ENCODE data around the gene BRINP1. TPM values are rescaled to one million over a fixed set of nuclear protein-coding genes. Genes with fewer than 3 reads are reported as not detected.

Gene BRINP1
- total RNA-seq, 1 experiment from 2014 or later, result not detected

DNA sequence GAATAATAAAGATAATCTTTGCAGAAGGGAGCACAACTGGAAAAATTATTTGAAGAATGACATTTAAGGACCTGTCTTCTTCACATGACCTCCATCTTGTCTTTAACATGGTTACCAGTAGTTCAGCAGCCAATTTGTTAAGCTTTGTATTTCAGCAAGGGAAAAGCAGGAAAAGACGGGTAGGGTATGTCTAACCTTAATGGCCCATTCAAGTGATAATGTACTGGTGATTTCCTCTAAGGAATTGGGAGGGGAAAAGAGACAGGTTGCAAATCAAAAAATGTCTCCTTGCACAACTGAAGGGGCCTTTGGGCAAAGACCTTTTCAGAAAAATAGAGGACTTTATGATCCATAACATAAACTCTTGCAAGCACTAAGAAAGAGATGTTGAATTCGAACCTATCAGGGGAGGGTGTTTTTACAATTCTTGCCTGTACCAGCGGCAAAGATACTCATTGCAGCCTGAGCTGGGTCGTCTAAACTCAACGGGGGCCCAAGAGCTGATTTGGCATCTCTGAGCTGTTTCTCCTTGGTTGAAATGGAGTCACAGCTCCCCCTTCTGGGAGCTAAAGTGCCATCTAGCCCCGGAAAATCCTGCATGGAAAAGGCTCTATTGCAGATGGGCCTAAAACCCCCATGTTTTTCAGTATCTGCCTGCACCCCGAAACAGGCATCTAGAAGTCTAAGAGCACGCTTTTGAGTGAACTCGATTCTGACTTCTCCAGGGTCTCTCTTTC is 3.8 kb downstream of the BRINP1 start:
- DNase-seq (ENCODE audit: low read depth, low spot score), result no peak
- Histone ChIP-seq H3K4me3 (ENCODE audit: low read depth in 2 of 2, low read length in 2 of 2) (no peak overlapping the region), H3K27ac (ENCODE audit: low read length) (no peak overlapping the region), H3K4me1 (ENCODE audit: control insufficient read depth, insufficient read depth, low read length) (no peaks in the 10 kb centered on the region), H3K9me3 (ENCODE audit: control insufficient read depth, insufficient read depth, low read depth, low read length) (no peaks in the 10 kb centered on the region), H3K36me3 (ENCODE audit: control insufficient read depth, insufficient read depth, low read length) (no peaks in the 10 kb centered on the region), H3K27me3 (ENCODE audit: control insufficient read depth, insufficient read depth, low read length) (no peaks in the 10 kb centered on the region)
- CTCF ChIA-PET, result no interaction called here
- intact Hi-C loops (cut with micrococcal nuclease; ENCODE audit: unreplicated experiment), result loop anchor here (5.0 kb wide), 1 partner anchor 1583 kb away; no protein-coding TSS in a partner anchor
- no peak for ATAC-seq
- POLR2A ChIA-PET, result no interaction called here
- TF ChIP-seq, protein P1, sequence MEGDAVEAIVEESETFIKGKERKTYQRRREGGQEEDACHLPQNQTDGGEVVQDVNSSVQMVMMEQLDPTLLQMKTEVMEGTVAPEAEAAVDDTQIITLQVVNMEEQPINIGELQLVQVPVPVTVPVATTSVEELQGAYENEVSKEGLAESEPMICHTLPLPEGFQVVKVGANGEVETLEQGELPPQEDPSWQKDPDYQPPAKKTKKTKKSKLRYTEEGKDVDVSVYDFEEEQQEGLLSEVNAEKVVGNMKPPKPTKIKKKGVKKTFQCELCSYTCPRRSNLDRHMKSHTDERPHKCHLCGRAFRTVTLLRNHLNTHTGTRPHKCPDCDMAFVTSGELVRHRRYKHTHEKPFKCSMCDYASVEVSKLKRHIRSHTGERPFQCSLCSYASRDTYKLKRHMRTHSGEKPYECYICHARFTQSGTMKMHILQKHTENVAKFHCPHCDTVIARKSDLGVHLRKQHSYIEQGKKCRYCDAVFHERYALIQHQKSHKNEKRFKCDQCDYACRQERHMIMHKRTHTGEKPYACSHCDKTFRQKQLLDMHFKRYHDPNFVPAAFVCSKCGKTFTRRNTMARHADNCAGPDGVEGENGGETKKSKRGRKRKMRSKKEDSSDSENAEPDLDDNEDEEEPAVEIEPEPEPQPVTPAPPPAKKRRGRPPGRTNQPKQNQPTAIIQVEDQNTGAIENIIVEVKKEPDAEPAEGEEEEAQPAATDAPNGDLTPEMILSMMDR (IDR thresholded peaks at IDR 0.05), result peak; percentile 54
- TF ChIP-seq SIN3A (IDR thresholded peaks at IDR 0.05; ENCODE audit: borderline replicate concordance, insufficient read depth, low read depth, low read length), result no peak
- BruUV-seq (replicated peaks), result no TSS peak
- in situ Hi-C loops (cut with HindIII; ENCODE audit: low pct_unique_long_range_greater_than_20kb, low sequenced_read_pairs), result no loop called here

- Histone ChIP-seq H3K9me3 (ENCODE audit: control insufficient read depth, insufficient read depth, low read depth, low read length) (no peaks in the 10 kb centered on the region), H3K27ac (ENCODE audit: low read length) (no peak overlapping the region), H3K4me3 (ENCODE audit: low read depth in 2 of 2, low read length in 2 of 2) (no peak overlapping the region), H3K36me3 (ENCODE audit: control insufficient read depth, insufficient read depth, low read length) (no peaks in the 10 kb centered on the region), H3K27me3 (ENCODE audit: control insufficient read depth, insufficient read depth, low read length) (no peaks in the 10 kb centered on the region), H3K4me1 (ENCODE audit: control insufficient read depth, insufficient read depth, low read length) (no peaks in the 10 kb centered on the region)
- no TSS peak for BruUV-seq (replicated peaks)
- intact Hi-C loops (cut with micrococcal nuclease; ENCODE audit: unreplicated experiment) (no loop called here), in situ Hi-C loops (cut with HindIII; ENCODE audit: low pct_unique_long_range_greater_than_20kb, low sequenced_read_pairs) (no loop called here)
- DNase-seq (ENCODE audit: low read depth, low spot score) (no peak), ATAC-seq (no peak)
- TF ChIP-seq, protein P2, sequence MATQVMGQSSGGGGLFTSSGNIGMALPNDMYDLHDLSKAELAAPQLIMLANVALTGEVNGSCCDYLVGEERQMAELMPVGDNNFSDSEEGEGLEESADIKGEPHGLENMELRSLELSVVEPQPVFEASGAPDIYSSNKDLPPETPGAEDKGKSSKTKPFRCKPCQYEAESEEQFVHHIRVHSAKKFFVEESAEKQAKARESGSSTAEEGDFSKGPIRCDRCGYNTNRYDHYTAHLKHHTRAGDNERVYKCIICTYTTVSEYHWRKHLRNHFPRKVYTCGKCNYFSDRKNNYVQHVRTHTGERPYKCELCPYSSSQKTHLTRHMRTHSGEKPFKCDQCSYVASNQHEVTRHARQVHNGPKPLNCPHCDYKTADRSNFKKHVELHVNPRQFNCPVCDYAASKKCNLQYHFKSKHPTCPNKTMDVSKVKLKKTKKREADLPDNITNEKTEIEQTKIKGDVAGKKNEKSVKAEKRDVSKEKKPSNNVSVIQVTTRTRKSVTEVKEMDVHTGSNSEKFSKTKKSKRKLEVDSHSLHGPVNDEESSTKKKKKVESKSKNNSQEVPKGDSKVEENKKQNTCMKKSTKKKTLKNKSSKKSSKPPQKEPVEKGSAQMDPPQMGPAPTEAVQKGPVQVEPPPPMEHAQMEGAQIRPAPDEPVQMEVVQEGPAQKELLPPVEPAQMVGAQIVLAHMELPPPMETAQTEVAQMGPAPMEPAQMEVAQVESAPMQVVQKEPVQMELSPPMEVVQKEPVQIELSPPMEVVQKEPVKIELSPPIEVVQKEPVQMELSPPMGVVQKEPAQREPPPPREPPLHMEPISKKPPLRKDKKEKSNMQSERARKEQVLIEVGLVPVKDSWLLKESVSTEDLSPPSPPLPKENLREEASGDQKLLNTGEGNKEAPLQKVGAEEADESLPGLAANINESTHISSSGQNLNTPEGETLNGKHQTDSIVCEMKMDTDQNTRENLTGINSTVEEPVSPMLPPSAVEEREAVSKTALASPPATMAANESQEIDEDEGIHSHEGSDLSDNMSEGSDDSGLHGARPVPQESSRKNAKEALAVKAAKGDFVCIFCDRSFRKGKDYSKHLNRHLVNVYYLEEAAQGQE (IDR thresholded peaks at IDR 0.05; ENCODE audit: insufficient read depth in 1 of 2, low read depth in 2 of 2, low read length in 1 of 2), result no peak
- TF ChIP-seq SIN3A (IDR thresholded peaks at IDR 0.05; ENCODE audit: borderline replicate concordance, insufficient read depth, low read depth, low read length) (no peak), POLR2AphosphoS5 (IDR thresholded peaks at IDR 0.05; ENCODE audit: low read depth, low read length) (no peak), TCF7L2 (IDR thresholded peaks at IDR 0.05; ENCODE audit: low read depth, low read length) (no peak)
- TF ChIP-seq, protein P1 (IDR thresholded peaks at IDR 0.05), result no peak
- CTCF ChIA-PET, result no interaction called here
- POLR2A ChIA-PET, result no interaction called here
These were observed 9.0 kb downstream of the BRINP1 start for GRCh38 chr9:119360237-119360636.

Data from Panc1 (cell line).